DND-41 (cell line): Measurements from ENCODE around the gene PDLIM7.

Experiments
- ATAC-seq: fragments of 200-7000 bp; cut with Tn5 transposase; 3 replicates; pipeline ENCODE4 v1.9.1; 2021; ENCODE audit warnings: low read depth; ENCODE audit not compliant: insufficient read depth
- DNase-seq: peaks from one replicate; pipeline ENCODE4 v3.0.0-alpha.2; 2020
- H2AFZ ChIP-seq: 2 replicates; pipeline ENCODE4 v1.6.0; 2012; ENCODE audit warnings: low read depth, low read length
- H3K27ac ChIP-seq: 2 replicates; pipeline ENCODE4 v1.5.1; 2012; ENCODE audit warnings: low read length, inconsistent platforms
- H3K27me3 ChIP-seq: fragments of 200-600 bp; sonication (generic); 2 replicates; pipeline ENCODE4 v1.6.0; 2012; ENCODE audit warnings: low read length, mild to moderate bottlenecking, inconsistent platforms; ENCODE audit not compliant: insufficient read depth, poor library complexity
- H3K36me3 ChIP-seq: 2 replicates; pipeline ENCODE4 v1.5.1; 2012; ENCODE audit warnings: low read length, inconsistent platforms; ENCODE audit not compliant: insufficient read depth
- H3K4me1 ChIP-seq: 2 replicates; pipeline ENCODE4 v1.5.1; 2012; ENCODE audit warnings: mild to moderate bottlenecking, low read length; ENCODE audit not compliant: insufficient read depth
- H3K4me2 ChIP-seq: 2 replicates; pipeline ENCODE4 v1.6.0; 2012; ENCODE audit warnings: mild to moderate bottlenecking, moderate library complexity, low read length, inconsistent platforms; ENCODE audit not compliant: insufficient read depth
- H3K4me3 ChIP-seq, 2 experiments: fragments of 200-600 bp in 1 of 2; shearing (Covaris generic) in 1 of 2; 2 replicates each; pipeline ENCODE4 v1.5.1; 2012 to 2016; ENCODE audit warnings: inconsistent platforms in 2 of 2, low read length in 2 of 2, mild to moderate bottlenecking in 2 of 2, low read depth in 1 of 2, moderate library complexity in 1 of 2
- H3K79me2 ChIP-seq: 2 replicates; pipeline ENCODE4 v1.6.0; 2012; ENCODE audit warnings: low read length, inconsistent platforms; ENCODE audit not compliant: insufficient read depth
- H3K9ac ChIP-seq: 2 replicates; pipeline ENCODE4 v1.6.0; 2012; ENCODE audit warnings: low read depth, mild to moderate bottlenecking, inconsistent platforms, low read length, moderate library complexity
- H3K9me3 ChIP-seq: 2 replicates; pipeline ENCODE4 v1.5.1; 2012; ENCODE audit warnings: low read length, moderate library complexity, mild to moderate bottlenecking, inconsistent platforms; ENCODE audit not compliant: insufficient read depth, severe bottlenecking
- H4K20me1 ChIP-seq: 2 replicates; pipeline ENCODE4 v1.6.0; 2012; ENCODE audit warnings: low read length; ENCODE audit not compliant: insufficient read depth
- CTCF ChIP-seq: IDR thresholded peaks from 2 replicates; pipeline ENCODE4 v1.5.1; 2012; ENCODE audit warnings: borderline replicate concordance, low read length, moderate library complexity, mild to moderate bottlenecking; ENCODE audit not compliant: poor library complexity, severe bottlenecking; ENCODE audit errors: extremely low read depth
- EZH2 ChIP-seq: IDR thresholded peaks from 3 replicates; pipeline ENCODE4 v1.6.1; 2012; ENCODE audit warnings: borderline replicate concordance, low read depth, mild to moderate bottlenecking, moderate library complexity, low read length, inconsistent platforms; ENCODE audit not compliant: severe bottlenecking

Gene PDLIM7

DNA sequence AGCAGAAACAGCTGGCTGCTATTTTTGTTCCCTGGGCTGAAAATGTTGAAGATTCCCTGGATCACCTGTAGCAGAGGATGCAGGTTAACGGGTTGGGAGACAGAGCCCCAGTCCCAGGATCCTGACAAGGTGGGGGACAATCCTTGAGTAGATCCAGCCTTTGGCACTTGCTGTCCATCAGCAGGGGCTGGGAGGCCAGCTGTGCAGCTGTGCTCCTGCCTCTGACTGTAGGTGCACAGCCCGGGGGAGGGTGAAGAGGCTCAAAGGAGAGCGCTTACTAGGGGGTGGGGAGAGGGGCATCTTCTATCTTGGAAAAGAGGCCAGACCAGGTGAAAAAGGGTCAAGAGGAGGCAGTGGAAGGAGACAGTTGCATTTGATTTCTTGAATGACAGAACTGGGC is 22.9 kb upstream of the PDLIM7 start:
- H3K79me2 ChIP-seq = peaks cover 21% of the 10 kb centered on the region
- H2AFZ ChIP-seq = no peak overlapping the region
- no peak overlapping the region for H3K4me3 ChIP-seq
- peaks cover 33% of the 10 kb centered on the region for H3K4me1 ChIP-seq
- TF ChIP-seq CTCF (no peak), EZH2 (no peak)
- H4K20me1 ChIP-seq = peaks cover 21% of the 10 kb centered on the region
- no peaks in the 10 kb centered on the region for H3K27me3 ChIP-seq
- H3K9ac ChIP-seq = no peak overlapping the region
- no peak for ATAC-seq
- H3K4me2 ChIP-seq = peak overlapping the region; percentile 61; the same call in 1 of the 2 replicates
- no peak for DNase-seq
- H3K27ac ChIP-seq = no peak overlapping the region
- no peaks in the 10 kb centered on the region for H3K9me3 ChIP-seq
- H3K36me3 ChIP-seq = peaks cover 61% of the 10 kb centered on the region

GRCh38 chr5:177519463-177520235 is 22.2 kb upstream of the PDLIM7 start:
- no peaks in the 10 kb centered on the region for H3K9me3 ChIP-seq
- H3K36me3 ChIP-seq = peaks cover 61% of the 10 kb centered on the region

GRCh38 chr5:177516601-177517568 is 19.5 kb upstream of the PDLIM7 start, which contains the start of gene DDX41:
TSS of gene DDX41 (minus strand) at chr5:177516961. CDS start at chr5:177516945, 16 bp downstream.
- H3K4me3 ChIP-seq = peak within 1 kb of the TSS; percentile 60 to 77
- peak within 1 kb of the TSS; percentile 66 for H3K9ac ChIP-seq
- H3K9me3 ChIP-seq = no peaks in the 10 kb centered on the region
- peak within 1 kb of the TSS; percentile 83 for H3K27ac ChIP-seq
- peaks cover 70% of the 10 kb centered on the region for H3K36me3 ChIP-seq
- no peaks in the 10 kb centered on the region for H3K27me3 ChIP-seq
- peak within 1 kb of the TSS; percentile 94 for H2AFZ ChIP-seq
- DNase-seq (peak; percentile 96), ATAC-seq (peak; percentile 86)
- TF ChIP-seq CTCF (peak; percentile 9), EZH2 (no peak)
- peaks cover 47% of the 10 kb centered on the region for H3K4me1 ChIP-seq
- H3K79me2 ChIP-seq = peaks cover 36% of the 10 kb centered on the region
- peaks cover 24% of the 10 kb centered on the region for H4K20me1 ChIP-seq
- peak within 1 kb of the TSS; percentile 88 for H3K4me2 ChIP-seq

More at GRCh38 chr5:177519463-177520235, 22.2 kb upstream of the PDLIM7 start:
- Histone ChIP-seq H3K4me2 (peak overlapping the region; percentile 61), H4K20me1 (peaks cover 22% of the 10 kb centered on the region), H2AFZ (no peak overlapping the region), H3K4me3 (peak overlapping the region in 1 of 2 experiments; percentile 30; a peak in 2 of 4 replicates), H3K4me1 (peaks cover 39% of the 10 kb centered on the region), H3K79me2 (peaks cover 27% of the 10 kb centered on the region), H3K27me3 (no peaks in the 10 kb centered on the region), H3K27ac (no peak overlapping the region), H3K9ac (0 out of 2 replicates have a peak overlapping the region, but pooled peaks have one; percentile 15)
- no peak for TF ChIP-seq CTCF
- TF ChIP-seq EZH2 = no peak
- DNase-seq (no peak), ATAC-seq (no peak)
